NCI-H1092 (cell line): Measurements from ENCODE around the gene GNB1L.
A peak's percentile ranks its signal among the peaks of the same experiment; 100 is the strongest.

Experiments
- DNase-seq: peaks from one replicate; lab custom pipeline; 2025; lab: John Stamatoyannopoulos, UW

GNB1L gene

DNA sequence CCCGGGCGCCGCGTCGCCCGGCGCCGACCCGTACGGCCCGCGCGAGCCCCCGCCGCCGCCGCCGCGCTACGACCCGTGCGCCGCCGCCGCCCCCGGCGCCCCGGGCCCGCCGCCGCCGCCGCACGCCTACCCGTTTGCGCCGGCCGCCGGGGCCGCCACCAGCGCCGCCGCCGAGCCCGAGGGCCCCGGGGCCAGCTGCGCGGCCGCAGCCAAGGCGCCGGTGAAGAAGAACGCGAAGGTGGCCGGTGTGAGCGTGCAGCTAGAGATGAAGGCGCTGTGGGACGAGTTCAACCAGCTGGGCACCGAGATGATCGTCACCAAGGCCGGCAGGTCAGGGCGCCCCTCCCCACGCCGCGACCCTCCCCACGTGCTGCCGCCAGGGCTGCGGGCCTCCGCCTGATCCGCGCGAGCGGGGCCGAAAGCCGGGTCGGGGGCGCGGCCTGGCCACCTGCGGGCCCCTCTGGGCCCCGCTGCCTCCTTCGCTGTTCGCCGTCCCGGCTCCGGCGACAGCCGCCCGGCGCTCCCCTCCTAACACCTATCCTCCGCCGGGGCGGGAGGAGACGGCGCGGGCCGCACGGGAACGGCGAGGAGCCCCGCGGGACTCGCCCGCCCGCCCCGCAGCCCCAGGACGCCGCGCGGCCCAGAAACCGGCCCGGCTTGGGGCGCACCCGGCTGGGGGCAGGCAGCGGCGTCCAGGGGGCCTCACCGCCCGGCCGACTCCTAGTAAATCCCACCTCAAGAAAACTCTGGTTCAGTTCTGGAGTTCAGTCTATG is 93.5 kb downstream of the GNB1L start:
- no peak for DNase-seq

DNA sequence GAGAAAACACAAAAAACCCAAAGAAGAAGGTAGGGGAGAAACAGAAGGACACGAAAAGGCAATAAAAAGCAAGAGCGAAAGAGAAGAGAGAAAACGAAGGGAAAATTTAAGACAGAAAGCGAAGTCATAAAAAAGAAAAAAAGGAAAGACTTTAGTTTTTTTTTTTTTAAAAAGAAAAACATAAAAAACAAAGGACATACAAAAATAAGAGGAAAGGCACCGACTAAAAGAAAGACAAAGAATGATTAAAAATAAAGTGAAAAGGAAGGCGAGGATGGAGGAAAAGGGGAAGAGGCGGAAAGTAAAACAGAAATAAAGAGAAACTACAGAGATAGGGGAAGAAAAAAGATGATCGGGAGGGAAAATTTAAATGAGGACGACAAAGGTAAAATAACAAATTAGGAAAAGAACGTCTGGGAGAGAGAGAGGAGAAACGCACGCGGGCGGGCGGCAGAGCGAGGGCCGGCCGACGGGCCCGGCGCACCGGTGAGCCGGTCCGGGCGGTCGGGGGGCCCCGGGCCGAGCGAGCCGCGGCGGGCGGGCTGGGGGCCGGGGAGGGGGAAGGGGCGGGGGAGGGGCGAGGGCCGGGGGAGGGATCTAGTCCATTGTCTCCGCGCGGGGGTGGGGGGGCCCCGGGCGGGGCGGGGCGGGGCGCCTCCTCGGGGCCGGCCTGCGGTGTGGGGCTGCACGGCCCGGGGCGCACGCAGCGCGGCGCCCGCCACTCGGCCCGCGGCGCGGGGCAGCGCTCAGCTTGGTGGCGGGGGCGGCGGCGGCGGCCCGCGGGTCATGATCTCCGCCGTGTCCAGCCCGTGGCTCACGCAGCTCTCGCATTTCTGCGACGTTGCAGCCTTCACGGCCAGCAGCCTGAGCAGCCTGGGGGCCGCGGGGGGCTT is 94.4 kb downstream of the GNB1L start, which contains the start of gene TBX1:
Gene TBX1 (plus strand): TSS at position 721 of the 893 bp plus-strand sequence. CDS start 66 bp downstream, at position 787.
- no peak for DNase-seq

DNA sequence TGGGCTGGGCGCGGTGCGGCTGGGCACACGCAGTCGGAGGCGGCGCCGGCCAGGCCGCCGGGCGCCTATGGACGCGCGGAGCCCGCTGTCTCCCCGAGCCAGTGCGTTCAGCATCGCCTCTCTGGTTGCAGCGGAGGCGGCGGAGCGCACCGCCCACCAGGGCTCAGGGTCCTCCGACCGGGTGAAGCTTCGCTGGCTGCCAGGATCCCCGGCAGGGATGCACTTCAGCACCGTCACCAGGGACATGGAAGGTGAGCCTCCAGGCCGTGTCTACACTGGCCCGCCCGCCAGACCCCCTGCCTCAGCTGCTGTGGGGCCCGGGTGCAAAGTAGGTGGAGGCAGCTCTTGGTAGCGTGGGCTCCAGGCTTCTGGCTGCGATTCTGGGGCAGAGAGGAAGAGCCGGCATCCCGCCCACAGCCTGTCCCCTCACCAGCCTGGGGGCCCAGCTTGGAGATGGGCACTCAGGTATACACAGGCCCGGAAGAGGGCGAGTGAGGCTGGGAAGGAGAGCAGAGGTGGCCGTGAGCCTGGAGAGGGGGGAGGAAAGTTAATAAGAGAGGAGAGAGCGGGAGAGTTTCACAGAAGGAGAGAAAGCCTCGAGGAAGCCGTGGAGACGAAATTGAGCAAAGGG is 95.1 kb downstream of the GNB1L start:
- no peak for DNase-seq

DNA sequence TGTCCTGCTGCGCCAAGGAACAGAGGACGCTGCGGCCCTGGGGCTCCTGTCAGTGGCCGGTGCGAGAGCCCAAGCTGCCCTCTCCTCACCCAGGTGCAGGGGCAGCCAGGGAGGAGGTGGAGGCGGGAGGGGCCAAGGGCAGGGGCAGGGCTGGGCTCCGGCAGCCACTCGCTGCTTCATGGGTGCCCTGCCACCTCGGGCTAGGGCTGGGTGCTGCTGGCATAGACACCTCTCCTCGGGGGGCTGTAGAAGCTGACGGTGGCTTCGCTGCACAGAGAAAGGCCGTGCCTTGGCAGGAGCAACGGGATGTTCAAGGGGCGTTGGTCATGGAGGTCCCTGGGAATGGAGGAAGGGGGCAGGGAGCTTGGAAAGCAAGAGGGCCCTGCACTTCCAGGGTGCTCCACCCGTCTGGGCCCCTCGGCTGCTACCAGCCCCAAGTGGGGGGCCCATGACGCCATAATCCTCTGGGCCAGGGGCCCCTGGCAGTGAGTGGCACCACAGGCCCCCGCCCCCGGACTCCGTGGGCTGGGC is 95.7 kb downstream of the GNB1L start:
- DNase-seq = no peak

DNA sequence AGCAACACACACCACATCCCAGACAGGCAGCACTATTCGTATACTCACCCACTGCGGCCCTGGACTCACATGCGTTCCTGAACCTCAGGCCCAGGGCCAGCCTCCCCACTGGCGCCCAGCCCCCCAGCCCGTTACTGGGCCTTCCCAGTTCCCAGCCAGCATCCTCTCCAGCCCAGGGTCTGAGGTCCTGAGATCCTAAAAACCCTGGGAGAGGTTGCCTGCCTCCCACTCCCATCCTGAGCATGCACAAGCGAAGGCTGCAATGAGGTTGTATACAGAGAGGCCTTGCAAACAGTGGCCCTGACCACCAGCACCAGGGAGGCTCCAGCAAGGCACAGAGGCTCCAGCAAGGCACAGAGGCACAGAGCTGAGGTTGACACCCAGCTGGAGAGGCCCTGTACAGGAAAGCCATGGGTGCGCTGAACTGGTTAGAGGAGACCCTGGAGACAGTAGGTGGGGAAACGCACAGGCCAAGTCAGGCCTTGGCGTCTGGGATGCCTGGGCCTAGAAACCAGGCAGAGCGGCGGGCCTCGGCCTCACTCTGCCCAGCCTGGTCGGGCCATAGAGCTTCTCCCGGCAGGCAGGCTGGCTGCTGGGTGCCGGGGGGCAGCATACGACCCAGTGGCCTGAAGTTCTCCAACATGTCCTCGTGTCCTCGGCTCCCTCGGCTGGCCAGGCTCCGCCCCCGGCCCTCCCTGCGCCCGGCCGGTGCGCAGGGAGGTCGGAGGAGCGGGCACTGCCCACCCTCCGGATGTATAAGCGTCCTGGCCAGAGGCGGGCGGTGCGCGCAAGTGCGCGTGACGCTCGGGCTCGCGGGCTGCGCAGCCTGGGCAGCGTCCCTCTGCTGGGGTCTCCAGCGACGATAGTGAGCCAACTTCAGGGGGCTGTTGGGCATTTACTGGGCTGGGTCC is 96.4 kb downstream of the GNB1L start:
- DNase-seq = no peak

DNA sequence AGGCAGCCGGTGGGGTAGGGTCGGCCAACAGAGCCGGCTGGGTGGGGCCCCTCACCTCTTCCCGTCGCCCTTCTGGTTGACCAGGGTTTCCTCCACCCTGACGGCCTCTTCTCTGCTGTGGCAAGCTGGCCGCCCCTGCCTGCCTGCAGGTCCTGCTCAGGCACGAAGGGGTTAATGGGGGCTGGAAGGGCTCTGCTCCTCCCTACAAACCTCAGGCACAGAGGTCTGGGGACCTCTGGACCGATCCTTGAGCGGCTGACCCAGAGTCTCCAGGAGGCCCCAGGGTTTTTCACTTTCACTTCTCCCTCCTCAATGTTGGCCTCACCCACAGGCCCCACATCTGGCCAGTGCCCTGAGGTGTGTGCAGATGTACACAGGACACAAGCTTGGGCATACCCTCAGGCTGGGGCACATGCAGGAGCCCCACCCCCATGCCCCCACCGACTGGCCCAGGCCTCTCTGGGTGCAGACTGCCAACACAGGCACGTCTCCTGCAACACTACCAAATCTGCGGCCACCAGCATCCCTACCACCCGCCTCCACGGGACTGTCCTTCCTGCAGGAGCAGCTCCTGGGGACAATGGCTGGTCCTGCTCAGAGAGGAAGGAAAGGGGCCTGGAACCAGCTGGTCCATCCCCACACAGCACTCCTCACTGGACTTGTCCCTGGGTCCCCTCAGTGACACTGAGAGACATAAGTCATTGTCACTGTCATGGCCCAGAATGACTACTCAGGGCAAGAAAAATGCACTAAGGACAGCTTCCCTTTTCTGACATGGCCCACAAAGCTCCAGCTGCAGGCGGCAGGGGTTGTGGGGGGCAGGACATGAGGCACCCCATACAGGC is 97.3 kb downstream of the GNB1L start:
- DNase-seq = no peak

DNA sequence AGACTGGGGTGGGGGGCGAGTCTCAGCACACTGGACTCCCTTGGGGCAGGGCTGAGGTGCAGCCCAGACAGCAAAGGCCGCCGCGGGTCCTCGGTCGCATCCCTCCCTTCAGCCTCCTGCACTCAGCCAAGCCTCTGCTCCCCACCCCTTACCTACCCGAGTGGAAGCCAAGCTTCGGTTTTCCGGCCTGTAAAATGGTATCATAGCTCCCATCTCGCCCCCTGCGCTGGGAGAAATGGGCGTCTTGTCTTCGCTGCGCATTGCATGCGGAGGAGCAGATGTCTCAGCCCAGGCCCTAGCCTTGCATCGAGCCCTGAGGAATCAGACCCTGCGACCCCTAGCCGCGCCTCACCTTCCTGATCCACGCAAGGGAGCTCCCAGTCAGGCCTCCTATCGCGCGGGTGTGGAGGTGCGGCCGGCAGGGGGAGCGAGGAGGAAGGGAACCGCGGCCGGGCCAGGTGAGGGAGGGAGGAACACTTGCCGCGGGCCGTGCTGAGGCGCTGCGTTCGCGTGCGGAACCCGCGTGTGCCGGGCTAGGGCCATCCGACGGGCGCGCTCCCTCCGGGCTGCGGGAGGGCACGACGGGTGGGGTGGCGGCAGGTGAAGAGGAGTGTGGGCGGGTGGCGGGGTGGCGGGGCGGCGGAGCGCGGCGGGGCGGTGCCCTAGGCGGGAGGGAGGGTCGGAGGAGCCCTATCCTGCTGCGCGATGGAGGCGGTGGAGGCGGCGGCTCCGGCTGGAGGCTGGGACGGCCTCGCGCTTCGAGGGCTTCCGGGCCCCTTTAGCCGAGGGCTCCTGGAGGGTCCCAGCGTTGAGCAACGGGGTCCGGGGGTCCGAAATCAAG is 98.2 kb downstream of the GNB1L start:
- DNase-seq = peak; percentile 14

DNA sequence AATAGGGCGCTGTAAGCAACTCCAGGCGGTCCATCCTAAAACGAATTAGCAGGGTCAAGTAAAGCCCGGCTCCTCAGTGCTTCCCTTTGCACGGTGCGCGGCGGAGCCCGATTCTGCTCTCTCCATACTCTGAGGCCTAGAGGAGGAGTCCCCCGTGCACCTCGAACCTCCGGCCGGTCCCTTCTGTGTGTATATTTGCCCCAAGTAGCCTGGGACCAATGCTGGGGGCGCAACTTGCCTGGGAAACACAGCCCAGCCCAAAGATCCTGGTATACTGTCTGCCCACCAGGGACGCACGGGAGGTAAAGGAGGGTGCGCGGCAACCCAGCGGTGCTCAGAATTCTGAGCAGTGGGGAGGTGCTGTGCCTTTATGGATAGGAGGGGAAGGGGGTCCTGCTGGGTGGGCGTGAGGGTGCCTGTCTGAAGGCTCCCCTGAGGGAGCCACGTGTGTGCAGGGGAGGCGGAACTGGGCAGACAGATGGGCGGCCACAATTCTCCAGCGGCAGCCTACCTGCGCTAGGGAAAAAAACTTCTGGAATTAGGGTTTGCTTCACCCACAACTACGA is 98.9 kb downstream of the GNB1L start:
- DNase-seq = no peak

DNA sequence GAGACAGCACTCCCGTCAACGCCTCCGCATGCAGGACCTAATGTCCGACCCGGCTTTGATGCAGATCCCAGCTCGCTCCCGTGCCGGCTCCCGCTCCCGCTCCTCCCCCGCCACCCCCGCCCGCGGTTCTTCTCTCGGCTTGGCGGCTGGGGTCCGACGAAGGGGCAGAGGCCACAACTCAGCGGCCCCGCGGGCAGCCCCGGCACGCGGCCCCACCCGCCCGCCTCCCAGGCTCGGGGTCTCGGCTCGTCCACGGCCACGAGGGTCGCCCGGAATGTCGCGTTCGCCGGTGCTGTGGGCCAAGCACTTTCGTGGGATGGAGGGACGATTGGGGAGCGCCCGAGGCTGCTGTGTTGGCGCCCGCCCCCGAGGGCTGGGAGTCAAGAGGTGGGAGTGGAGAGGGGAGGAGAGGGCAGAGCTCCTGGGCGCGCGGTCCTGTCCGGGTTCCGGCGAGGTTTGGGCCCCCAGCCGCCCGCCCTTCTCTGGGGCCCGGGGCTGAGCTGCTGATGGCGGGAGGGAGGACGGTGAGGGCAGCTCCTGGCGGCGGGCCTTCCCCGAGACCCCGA is 99.4 kb downstream of the GNB1L start:
- no peak for DNase-seq

DNA sequence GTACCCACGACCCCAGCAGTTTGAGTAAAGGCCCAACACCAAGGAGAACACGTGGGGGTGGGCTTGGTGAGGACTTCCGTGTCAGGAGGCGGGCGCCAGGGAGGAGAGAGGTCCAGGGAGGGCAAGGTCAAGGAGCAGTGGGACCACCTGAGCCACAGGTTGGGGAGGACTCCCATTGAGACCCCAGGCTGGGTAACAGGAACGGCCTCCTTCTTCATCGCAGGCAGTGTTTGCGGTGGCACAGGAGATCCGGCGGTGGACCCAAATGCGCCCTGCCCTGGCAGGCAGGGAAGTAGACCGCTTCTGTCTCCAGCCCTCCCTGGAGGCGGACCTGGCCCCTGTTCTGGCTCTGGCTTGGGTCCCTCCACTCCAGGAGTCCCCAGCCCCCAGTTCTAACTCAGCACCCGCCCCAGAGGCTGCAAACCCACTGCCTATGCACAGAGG is 100.0 kb downstream of the GNB1L start:
- no peak for DNase-seq

DNA sequence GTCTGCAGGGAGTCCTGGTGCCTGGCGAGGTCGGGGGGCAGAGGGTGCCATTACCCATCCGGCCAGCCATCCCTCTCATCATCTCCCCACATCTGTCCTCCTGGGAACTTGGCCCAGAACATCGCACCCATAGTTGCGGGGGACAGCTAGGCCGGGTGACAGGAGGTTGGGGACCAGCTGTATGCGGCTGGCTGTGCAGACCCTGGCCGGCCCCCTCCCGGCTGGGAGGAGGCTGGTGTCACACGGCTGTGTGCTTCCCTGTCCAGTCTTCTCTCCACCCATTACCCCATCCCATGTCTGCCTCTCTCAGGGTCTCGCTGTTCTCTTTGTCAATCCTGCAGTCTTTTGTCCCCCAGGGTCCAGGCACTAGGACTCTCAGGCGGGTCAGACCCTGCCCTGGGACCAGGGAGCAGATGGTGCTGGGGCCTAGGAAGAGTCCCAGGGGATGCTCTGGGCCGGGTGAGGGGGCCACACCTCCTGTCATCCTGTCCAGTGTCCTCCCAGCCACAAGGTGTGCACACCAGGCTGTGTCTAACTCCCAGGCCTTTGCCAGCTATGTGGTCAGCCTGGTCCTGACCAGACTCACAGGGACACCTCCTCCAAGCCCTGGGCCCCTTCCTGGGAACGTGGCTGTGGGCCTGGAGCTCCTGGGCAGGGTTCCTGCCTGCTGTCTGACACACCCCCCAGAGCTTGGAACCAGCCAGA is 100.5 kb downstream of the GNB1L start:
- no peak for DNase-seq

DNA sequence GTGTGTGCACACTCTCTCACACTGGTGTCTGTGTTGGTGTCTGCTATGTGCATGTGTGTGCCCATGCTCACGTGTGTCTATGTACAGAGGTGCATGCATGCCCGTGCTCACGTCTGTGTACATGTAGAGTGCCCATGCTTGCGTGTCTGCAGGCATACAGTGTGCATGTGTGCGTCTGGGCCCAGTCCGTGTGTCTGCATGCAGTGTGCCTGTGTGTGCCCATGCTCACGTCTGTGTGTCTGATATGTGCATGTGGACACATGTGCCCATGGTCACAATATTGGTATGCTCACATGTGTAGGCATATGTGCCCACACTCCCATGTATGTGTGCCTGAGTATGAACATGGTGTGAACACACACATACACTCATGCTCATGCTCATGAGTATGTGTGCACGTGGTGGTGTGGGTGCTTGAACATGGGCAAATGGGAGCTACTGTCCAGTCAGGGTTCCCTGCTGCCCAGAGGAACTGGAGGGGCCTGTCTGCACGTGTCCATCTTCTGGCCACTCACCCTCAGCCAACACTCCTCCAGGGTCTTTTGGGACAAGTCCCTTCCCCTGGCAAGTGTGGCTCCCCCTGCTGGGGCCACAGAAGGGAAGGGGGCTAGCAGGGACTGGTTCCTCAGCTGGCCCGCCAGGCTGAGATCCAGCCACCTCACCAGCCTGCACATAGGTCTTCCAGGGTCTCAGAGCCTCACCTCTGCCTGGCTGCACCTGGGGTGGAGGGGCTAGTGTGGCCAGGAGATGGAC is 101.4 kb downstream of the GNB1L start:
- DNase-seq = no peak

DNA sequence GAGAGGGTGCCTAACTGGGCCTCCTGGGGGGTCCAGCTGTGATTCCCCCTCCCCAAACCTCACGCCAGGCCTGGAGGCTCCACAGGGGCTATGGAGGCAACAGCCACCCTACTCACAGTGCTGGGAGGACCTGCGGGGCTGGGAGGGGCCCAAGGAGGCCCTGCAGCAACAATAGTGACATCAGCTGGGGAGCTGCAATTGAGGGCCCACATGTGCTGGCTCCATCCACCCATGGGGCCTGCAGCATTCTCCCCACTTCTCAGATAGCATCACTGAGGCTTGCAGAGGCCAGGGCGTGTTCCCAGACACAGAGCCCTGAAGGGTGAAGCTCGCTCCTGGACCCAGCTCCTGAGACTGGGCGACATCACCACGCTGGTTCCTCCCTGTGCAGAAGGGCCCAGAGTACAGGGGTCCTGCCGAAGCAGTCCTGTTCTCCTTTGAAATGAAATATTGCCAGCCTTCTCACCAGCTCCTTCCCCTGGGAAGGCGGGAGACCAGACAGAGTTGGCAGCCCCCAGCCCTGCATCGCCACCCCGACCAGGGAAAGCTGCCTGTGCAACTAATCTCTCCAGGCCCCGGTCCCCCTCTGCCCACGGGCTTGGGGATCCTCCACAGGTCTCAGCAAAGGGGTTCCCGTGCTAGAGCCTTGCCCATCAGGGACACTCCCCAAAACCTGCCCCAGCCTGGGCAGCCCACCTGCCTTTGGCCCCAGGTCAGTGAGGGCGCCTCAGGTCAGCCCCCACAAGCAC is 103.0 kb downstream of the GNB1L start:
- no peak for DNase-seq

DNA sequence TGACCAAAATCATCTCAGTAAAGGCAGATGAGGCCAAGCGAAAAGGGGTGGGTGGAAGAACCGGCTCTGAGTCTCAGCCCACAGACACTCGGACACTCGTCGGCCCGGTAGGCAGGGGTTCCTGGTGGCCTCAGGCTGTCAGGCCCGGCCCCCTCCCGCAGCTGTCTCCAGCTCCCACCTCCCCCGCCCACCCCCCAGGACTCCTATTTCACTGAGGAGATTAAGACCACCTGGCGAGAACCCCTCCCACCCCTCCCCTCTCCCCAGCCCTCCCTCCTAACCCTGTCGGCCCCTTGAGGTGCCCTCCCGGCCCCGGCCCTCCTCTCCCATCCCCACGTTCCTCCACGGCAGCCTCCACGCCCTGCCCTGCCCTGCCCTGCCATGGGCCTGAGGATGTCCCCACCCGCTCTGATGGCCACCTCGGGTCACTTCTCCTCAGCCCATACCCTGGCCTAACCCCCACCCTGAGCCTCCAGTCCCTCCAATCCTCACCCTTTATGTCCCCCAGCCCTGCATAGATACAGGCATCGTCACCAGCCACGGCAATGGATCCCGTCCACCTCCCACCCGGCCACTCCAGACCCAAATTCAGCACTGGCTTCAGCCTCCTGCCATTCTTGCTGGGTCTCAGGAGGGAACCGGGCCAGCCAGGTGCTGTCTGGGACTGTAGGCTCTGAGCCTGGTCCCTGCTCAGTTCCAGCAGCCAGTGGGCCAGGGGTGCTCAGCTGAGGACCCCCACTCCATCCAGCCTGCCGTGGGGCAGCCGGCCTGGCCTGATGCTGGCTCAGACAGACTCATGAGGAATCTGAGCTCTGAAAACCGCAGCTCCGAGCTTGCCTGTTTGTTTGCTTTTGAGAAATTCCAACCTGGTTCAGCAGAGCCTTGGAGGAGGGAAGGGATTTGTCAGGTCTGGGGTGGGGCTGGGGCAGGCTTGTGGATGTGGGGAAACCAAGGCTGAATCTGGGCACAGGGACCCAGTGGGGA is 103.9 kb downstream of the GNB1L start:
- no peak for DNase-seq

DNA sequence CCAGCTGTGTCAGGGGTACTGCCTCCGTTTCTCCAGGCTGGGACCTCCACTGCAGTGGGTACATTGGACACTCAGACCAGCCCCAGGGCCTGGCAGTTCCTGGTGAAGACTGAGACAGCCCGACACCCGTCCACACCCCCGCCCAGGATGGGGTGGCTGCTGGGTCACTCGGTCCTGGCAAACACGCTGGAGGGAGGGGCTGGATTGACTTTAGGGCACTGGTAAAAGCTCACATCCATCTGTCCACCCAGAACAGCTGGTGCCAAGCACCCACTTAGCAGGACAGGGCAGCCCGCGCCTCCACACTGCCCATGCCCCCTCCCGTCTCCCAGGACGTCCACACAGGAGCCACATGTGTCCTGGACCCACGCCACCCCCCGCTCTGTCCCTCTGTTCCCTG is 104.8 kb downstream of the GNB1L start:
- DNase-seq = no peak
